Esophagus muscularis mucosa (tissue), 3 donors: ENCODE data around the gene INKA1.

Experiments used
- POLR2A ChIP-seq: fragments of 450-650 bp; IDR thresholded peaks from one replicate; pipeline ENCODE4 v1.6.1; 2017; ENCODE audit warnings: antibody characterized with exemption, moderate library complexity, mild to moderate bottlenecking, low read depth
- POLR2AphosphoS5 ChIP-seq, 2 donors: sonication (generic); formaldehyde crosslinking; IDR thresholded peaks; one replicate each; pipeline ENCODE4 v1.6.1; 2017; ENCODE audit warnings: antibody characterized with exemption in 2 of 2
- TF ChIP-seq, protein P1 (sequence below), 3 experiments: fragments of 200-600 bp in 2 of 3; fragments of 450-650 bp in 1 of 3; sonication (generic) in 2 of 3; IDR thresholded peaks; one replicate each; pipeline ENCODE4 v1.5.1; 2017 to 2019; ENCODE audit warnings: antibody characterized with exemption in 3 of 3, mild to moderate bottlenecking in 2 of 3, moderate library complexity in 1 of 3

DNA sequence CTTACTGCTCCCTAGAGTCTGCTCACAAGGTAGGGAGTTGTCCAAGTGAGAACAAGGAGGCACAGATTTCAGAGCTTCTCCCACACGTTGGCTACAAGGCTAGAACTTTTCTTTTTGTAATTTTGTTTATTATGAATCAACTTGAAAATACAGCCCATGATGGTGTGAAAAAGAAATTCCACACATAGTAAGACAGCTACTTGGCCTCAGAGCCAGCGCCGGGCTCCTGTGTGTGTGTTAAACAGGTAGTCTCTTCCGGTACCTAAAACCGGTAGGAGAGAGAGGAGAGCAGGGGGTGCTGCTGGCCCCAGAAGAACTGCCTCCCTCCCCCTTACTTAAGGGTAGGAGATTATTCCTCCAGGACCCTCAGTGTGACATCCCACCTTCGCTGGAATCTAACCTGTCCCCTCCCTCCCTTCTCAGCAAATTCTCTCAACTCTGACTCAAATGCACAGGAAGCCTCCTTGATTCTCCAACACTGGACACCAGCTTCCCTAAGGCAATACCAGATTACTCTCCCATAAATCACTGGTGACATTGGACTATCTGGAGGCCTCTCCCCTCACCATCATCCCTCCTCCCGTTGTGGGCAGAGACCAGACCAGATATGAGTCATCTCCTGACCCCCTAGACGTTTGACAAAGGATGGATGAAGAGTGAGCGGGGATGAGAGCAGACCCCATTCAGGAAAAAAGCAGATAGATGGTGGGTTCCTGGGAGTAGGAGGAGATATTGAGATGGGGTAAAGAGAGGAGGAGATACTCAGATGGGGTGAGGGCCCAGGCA, 12.2 kb upstream of the INKA1 start:
- TF ChIP-seq POLR2A (no peak), POLR2AphosphoS5 (IDR thresholded peaks at IDR 0.05) (no peak)
- TF ChIP-seq, protein P1, sequence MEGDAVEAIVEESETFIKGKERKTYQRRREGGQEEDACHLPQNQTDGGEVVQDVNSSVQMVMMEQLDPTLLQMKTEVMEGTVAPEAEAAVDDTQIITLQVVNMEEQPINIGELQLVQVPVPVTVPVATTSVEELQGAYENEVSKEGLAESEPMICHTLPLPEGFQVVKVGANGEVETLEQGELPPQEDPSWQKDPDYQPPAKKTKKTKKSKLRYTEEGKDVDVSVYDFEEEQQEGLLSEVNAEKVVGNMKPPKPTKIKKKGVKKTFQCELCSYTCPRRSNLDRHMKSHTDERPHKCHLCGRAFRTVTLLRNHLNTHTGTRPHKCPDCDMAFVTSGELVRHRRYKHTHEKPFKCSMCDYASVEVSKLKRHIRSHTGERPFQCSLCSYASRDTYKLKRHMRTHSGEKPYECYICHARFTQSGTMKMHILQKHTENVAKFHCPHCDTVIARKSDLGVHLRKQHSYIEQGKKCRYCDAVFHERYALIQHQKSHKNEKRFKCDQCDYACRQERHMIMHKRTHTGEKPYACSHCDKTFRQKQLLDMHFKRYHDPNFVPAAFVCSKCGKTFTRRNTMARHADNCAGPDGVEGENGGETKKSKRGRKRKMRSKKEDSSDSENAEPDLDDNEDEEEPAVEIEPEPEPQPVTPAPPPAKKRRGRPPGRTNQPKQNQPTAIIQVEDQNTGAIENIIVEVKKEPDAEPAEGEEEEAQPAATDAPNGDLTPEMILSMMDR (IDR thresholded peaks at IDR 0.05), result no peak
